ENCODE data around the gene C15orf61.

C15orf61 gene

DNA sequence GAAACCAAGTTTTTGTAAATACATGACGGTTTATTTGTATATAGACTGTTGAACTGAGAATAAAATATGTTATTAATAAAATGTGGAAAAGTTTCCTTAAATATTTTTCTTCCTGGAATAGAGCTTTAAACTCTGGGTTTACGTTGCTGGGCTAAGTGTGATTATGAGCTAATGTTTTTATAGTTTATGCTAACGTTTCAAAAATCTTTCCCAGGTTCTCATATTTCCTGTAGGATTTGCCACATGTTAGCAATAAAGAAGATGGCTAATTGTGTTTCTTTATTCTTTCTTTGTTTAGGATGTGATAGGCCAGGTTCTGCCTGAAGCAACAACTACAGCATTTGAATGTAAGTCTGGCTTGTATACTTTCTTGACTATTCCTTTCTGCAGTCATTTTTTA lies 28.8 kb downstream of the C15orf61 start:
- no peak for DNase-seq (ENCODE audit: low read depth in 2 of 2)

GRCh38 chr15:67550522-67550921 lies 29.6 kb downstream of the C15orf61 start:
- no peak for DNase-seq (ENCODE audit: low read depth in 2 of 2)

- no peak for DNase-seq (ENCODE audit: low read depth in 2 of 2)
Measured at GRCh38 chr15:67551207-67551743, 30.3 kb downstream of the C15orf61 start.

DNA sequence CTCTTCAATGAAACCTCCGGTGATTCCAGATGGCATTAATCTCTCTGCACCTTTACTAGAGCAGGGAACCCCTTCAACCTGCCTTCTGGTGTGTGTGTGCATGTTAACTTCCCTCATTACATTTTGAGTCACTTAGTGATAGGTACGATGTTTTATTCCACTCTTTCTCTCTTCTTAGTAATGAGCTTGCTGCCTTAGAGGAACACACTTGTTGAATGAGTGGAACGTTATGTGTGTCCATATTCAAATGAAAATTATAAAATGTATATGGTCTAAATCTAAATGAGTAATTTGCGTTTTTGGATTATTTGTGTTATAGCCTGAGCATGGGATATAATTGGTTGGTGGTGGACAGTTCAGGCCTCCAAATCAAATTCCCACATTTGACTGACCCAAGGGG lies 33.6 kb downstream of the C15orf61 start:
- DNase-seq (ENCODE audit: low read depth in 2 of 2), result no peak

GRCh38 chr15:67556976-67557570 lies 36.1 kb downstream of the C15orf61 start:
- DNase-seq (ENCODE audit: low read depth in 2 of 2), result no peak

DNA sequence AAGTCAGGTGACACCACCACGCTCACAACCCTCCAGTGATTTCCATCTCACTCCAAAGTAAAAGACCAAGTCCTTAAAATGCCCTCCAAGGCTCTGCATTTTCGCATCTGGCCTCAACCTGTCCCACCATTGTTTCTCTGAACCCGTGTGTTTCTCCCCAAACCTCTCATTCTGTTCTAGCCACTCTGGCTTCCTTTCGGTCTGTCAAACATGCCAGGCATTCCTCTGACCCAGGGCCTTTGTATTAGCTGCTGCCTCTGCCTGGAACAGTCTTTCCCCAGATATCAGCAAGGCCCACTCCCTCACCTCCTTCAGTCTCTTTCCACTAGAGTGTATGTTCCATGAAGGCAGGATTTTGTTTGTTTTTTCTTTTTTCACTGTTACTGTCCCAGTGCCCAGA lies 37.6 kb downstream of the C15orf61 start:
- no peak for DNase-seq (ENCODE audit: low read depth in 2 of 2)

DNA sequence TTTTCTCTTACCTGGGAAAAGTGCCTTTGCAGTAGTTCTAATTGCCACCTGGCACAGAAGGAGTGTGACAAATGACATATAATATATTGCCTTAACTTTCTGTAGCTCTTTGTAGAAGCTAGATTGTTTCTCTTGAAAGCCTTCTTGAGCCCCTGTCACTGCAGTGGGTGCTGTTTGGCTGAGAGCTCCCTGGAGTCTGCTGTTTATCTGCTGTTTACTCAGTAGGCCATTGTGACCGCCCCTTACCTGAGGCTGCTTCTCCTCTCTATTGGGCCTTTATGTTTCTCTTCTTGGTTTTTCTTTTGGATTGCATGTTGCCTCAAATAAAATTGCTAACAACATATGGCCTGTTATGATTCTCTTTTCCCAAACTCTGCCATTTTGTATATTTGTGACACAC lies 38.2 kb downstream of the C15orf61 start:
- DNase-seq (ENCODE audit: low read depth in 2 of 2), result no peak

DNA sequence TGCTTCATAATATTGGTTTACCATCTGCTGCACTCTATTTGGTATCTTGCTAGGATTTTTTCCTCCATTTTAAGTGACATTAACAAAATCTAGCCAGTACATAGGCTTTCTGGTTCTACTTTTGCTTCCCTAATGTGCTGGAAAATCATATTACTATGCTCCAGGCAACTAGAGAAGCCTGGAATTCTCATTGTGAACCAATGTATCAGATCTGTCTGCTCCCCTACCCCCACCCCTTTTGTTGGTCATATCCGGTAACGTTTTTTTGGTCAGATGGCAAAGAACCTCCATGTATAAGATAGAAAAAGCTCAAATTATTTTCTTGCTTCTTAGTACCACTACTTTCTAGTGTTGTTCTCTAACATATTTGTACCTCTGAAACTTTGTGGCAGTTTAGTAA lies 38.6 kb downstream of the C15orf61 start:
- no peak for DNase-seq (ENCODE audit: low read depth in 2 of 2)

- no peak for DNase-seq (ENCODE audit: low read depth in 2 of 2)
Measured at GRCh38 chr15:67560320-67560719, 39.4 kb downstream of the C15orf61 start.

DNA sequence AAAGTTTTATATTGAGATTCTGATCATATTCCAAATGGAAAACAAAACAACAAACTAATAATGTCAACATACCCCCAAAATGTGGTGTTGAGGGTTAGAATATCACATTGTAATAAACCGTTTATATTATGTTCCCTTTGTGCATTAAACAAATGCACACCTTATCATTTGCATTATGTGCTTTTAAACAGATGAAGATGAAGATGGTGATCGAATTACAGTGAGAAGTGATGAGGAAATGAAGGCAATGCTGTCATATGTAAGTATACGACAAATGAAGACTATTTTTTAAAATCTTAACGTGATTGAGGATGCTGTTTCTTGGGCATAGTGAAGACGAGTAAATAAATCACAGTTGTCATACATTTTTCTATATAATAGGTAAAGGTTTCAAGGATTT lies 42.2 kb downstream of the C15orf61 start:
- no peak for DNase-seq (ENCODE audit: low read depth in 2 of 2)

- DNase-seq (ENCODE audit: low read depth in 2 of 2), result no peak
Measured at GRCh38 chr15:67564021-67564967, 43.4 kb downstream of the C15orf61 start.

GRCh38 chr15:67564968-67565345 lies 44.0 kb downstream of the C15orf61 start:
- DNase-seq (ENCODE audit: low read depth in 2 of 2), result no peak

GRCh38 chr15:67569668-67570067 lies 48.7 kb downstream of the C15orf61 start:
- DNase-seq (ENCODE audit: low read depth in 2 of 2), result no peak

- DNase-seq (ENCODE audit: low read depth in 2 of 2), result no peak
Measured at GRCh38 chr15:67570875-67571647, 50.1 kb downstream of the C15orf61 start.

DNA sequence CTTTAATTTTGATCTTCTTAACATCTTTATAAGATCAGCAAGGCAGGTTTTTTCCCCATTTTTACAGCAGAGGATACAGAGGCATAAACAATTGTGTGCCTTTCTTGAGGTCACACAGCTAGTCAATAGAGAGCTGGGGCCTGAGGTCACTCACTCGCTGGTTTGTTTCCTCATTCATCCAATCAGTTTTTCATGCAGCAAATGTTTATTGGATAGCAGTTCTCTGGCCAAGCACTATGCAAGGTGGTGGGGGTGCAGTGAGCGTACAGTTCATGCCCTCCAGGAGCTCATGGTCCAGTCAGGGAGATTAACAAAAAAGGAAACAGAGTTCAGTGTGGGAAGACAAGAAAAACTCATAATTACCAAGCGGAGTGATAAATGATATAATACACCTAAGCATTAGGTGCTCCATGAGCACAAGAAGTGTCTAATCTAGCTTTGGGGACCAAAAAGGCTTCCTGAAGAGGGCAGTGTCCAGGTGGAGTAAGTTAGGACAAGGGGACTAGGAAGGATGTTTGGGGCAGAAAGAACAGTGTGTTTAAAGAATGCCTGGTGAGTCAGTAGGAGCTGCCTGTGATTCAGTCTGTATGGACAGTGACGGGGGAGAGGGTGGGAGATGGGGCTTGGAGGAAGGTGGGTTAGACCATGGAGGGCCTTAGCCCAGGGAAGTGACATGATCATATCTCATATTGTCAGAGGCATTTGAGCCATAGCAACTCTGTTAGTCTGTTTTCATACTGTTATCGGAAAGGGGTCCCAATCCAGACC lies 50.9 kb downstream of the C15orf61 start:
- no peak for DNase-seq (ENCODE audit: low read depth in 2 of 2)

- no peak for DNase-seq (ENCODE audit: low read depth in 2 of 2)
Measured at GRCh38 chr15:67573194-67573593, 52.3 kb downstream of the C15orf61 start.

DNA sequence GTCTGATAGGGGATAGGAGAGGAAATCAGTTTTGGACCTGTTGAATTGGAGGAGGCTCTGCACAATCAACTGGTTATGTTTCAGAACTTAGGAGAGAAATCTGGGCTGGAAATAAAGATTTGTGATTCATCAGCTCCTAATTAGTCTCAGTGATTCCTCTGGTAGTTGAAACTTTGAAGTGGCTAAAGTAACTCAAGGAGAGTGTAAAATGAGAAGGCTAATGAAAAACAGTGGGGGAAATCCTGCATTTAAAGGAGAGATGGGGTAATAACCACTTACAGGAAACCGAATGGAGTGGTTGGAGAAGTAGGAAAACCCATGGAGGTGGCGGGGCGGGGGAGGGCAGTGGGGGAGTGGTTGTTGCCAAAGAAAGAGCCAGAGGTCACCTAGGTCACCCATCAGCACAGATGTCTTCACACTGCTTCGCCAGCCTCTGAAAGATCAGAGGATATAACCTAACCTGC lies 54.1 kb downstream of the C15orf61 start:
- DNase-seq (ENCODE audit: low read depth in 2 of 2), result no peak

GRCh38 chr15:67578020-67578600 lies 57.2 kb downstream of the C15orf61 start:
- no peak for DNase-seq (ENCODE audit: low read depth in 2 of 2)

GRCh38 chr15:67579164-67579563 lies 58.2 kb downstream of the C15orf61 start:
- no peak for DNase-seq (ENCODE audit: low read depth in 2 of 2)
